ENCODE results near the gene MEIS2.

Gene MEIS2

DNA sequence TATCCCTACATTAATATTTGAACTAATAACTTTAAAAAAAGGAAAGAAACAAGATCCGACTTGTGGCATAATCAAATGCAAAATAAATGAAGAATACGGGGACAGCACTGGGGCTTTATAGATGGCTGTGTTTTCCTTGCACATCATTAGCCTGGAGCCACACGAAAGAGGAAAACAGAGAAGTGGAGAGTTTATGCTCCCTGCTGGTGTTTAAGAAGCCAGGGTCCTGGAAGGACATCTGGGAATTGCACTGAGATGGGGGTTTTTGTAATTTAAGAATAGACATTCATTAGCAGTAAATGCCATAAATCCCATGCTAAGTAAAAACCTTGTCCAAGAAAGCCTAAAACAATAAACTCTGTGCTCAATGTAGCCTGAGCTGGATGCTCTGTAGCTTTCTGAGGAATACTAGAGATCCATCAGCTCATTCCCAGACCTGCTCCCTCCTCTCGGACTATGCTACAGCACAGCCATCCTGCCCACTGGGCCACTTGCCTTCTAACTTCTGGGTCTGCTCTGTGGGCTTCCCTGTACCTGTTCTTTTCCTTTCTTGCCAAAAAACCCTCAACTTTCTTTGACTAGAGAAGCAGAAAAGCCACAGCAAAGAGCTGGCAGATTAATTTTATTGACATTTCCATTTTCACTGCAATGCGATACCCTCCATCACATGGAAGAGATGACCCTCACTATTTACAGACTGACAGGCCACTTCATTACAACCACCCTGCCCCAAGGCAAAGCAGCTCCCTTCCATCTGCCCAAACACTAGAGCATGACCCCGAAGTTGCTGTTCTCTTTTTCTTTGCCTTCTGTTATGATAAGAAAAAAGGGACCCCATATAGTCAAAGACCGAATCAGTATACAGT lies 62.3 kb downstream of the MEIS2 start:
- DNase-seq = no peak

GRCh38 chr15:37037071-37037655 lies 63.2 kb downstream of the MEIS2 start:
- DNase-seq = no peak

GRCh38 chr15:37034835-37035748 lies 65.3 kb downstream of the MEIS2 start:
- no peak for DNase-seq

GRCh38 chr15:37034392-37034791 lies 66.0 kb downstream of the MEIS2 start:
- no peak for DNase-seq

- DNase-seq = no peak
Observed at GRCh38 chr15:37032091-37032775, 68.1 kb downstream of the MEIS2 start.

- no peak for DNase-seq
Observed at GRCh38 chr15:37031198-37031597, 69.2 kb downstream of the MEIS2 start.

GRCh38 chr15:37028625-37029296 lies 71.6 kb downstream of the MEIS2 start:
- DNase-seq = no peak

DNA sequence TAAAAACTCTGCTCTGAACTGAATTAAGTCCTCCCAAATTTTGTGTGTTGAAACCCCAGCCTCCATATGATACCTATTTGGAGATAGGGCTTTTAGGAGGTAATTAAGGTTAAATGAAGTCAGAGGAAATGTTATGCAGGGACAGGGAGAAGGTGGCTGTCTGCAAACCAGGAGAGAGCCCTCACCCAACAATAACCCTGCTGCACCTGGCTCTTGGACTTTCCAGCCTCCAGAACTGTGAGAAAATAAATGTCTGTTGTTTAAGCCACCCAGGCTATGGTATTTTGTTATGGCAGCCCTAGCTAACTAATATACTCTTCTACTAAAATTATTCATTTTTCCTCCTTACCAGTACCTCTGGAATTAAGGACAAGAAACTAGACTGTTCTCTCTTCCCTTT lies 79.5 kb downstream of the MEIS2 start:
- no peak for DNase-seq

DNA sequence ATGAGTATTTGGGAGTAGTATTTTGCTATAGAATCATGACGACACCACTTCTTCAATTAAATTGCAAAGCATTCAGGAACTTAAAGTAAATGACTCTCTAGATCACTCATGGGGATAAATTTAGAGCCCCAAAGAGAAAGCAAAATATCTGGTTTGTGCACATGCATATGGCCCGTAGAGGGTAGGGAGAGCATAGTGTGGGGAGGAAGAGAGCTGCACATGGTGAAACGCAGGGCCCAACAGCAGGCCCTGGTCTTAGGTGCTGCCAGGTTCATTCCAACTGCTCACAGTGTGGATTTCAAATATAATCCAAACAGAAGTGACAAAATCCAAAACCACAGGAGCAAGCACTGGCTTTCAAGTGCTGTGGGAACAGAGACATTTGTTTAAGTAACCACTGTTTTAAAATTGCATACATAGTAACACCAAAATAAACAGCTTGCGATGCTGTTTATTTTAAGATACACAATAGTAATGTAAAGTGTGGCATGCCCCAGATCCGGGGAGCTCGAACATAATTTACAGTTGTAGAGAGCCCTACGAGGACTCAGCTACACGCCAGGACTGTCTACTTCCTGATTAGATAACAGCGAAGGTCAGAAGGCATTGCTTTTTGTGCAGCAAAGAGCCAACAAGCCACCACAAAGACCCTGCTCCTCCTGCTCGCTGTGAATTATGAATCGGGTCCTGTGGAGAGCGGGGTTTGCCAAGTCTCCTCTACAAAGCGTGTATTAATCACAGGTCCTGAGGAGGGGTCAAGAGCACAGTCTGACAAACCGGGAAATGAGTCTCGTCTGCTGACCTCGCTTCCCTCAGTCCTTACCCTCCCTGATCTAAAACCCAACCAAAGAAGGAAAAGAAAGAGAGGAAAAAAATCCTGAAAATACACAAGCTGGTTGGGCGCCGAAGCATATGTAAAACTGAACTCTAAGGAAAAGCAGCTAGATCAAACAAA lies 80.6 kb downstream of the MEIS2 start:
- DNase-seq = no peak

DNA sequence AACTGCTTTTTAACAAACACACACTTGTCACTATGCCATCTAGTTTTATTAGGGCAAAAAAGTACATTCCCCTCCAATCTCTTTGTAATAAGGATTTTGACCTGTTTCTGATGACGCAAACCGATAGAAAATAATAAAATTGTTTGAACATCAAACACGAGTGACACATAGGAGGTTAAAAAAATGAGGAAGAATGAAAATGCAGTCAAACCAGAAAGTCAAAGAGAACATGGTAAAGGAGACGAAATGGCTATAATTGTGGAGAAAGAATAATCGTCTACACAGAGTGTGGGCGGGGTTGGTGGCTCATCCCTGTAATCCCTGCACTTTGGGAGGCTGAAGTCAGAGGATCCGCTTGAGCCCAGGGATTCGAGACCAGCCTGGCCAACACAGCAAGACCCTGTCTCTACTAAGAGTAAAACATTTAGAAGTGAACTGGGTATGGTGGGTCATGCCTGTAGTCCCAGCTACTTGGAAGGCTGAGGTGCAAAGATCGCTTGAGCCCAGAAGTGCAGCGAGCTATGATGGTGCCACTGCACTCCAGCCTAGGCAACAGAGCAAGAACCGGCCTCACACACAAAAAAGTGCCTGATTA lies 83.2 kb downstream of the MEIS2 start:
- no peak for DNase-seq

DNA sequence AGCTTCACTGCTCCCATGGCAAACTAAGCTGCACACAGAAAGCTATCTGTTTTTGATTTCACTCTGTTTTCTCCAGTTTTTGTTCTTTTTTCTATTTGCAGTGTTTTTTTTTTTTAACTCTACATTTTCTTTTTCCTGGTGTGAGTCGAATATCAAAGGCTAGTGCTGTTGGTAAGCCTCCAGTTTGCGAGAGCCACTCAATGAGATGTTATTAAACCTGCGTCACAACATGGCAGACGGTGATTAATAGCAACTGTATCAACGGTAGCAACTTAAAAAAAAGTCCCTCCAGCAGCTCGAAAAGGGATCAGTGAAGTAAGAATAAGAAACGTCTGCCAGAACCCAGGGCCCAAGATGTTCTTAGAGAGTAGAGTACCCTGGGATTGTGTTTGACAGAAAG lies 84.1 kb downstream of the MEIS2 start:
- no peak for DNase-seq

- DNase-seq = no peak
Observed at GRCh38 chr15:37015451-37015850, 84.9 kb downstream of the MEIS2 start.

DNA sequence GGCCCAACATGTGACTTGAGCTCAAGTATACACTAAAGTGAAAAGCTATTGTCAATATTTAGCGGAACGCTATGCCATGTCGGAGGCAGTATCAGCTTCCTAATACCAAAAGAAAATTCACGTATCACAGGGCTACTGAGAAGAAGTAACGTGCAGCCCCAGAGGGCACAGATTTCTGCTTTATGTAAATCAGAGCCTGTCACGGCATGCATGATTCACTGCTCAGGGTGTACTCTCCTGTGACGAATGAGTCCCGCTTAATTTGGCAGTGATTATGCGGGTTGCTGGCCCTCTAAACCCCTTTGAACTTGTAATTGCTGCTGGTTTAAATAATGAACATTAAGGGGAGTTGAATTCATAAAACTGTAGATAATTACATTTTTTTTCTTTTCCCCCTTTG lies 85.3 kb downstream of the MEIS2 start:
- no peak for DNase-seq

DNA sequence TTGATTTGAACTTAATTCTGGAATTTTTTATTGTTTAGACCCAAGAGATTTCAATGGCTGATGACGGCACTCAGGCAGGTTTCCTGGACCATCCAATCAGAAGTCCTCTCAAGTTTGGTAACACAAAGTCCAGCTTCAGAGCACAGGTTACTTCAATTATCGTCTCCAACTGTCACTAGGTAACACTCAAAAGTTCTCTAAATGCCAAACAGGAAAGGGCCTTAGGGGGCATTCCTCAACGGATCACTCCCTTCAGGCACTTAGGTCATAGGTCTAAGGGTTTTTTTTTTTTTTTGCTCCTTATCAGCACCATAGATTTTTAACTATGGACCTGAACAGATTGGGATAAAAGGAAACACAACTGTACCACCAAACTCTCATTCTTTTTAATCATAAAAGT lies 85.8 kb downstream of the MEIS2 start:
- DNase-seq = no peak

- no peak for DNase-seq
Observed at GRCh38 chr15:37014137-37014536, 86.2 kb downstream of the MEIS2 start.

DNA sequence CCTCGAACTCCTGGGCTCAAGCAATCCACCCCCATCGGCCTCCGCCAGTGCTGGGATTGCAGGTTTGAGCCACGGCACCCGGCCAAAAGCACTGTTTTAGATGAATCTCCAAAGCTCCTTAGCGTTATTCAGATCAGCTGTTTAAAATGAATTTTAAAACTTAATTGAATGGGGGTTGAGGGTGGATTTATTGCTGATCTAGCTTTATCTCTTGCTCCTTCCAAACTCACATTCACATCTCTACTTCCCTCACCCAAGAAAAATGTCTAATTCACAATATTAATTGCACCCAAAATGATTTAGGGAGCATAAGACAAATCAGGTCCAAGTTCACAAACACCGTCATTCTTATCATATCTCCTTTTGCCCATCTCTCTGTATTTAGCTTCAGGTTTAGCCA lies 89.8 kb downstream of the MEIS2 start:
- DNase-seq = no peak

- DNase-seq = no peak
Observed at GRCh38 chr15:37009288-37009687, 91.1 kb downstream of the MEIS2 start.

- DNase-seq = no peak
Observed at GRCh38 chr15:37008205-37008604, 92.1 kb downstream of the MEIS2 start.

GRCh38 chr15:37007301-37007700 lies 93.0 kb downstream of the MEIS2 start:
- no peak for DNase-seq

DNA sequence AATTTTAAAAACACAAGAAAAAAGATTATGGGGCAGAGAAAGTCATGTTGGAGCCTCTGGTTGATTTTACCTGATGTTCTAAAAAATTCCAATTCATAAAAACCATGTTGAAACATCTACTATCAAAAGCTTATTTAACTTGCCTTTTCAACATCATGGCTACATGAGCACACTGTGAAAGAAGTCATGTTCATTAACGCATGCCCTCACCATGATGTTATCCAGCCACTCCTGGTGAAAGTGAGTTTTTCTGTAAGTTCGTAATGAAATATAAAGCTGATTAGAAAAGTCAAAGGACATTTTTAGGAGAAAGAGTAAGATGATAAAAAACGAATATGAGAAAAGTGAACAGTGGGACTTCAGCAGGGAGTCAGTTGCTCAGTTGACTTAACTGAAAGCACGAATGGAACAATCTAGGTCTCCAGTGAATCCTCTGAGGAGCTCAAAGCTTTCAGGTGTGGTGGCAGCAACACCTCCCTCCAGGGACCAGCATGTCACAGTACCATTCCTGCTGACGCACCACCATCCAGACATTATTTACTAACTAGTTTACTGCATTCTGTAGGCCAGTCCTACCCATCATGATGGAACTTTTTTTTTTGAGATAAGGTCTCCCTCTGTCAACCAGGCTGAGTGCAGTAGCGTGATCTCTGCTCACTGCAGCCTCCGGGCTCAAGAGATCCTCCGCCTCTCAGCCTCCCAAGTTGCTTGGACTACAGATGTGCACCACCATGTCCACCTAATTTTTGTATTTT lies 95.2 kb downstream of the MEIS2 start:
- no peak for DNase-seq
